K562 (cell line): Measurements from ENCODE around the gene HNMT. TPM values are rescaled to one million over a fixed set of nuclear protein-coding genes. Genes with fewer than 3 reads are reported as not detected.

Experiments
- BRD4 ChIP-seq: fragments of 200-600 bp; sonication (generic); IDR thresholded peaks from 2 replicates; pipeline ENCODE4 v1.6.1; 2017; ENCODE audit warnings: inconsistent platforms
- CHD1 ChIP-seq: fragments of 200-600 bp; sonication (generic); IDR thresholded peaks from one replicate; pipeline ENCODE4 v1.6.1; 2012; ENCODE audit warnings: mild to moderate bottlenecking, moderate library complexity, low read length, inconsistent platforms
- ETV6 ChIP-seq, 3 experiments: fragments of 150-350 bp in 1 of 3; sonication (generic) in 1 of 3; formaldehyde crosslinking in 1 of 3; IDR thresholded peaks; 2 replicates each; pipeline versions ENCODE4 v1.6.1 to v1.8.0; 2014 to 2022; ENCODE audit warnings: borderline replicate concordance in 2 of 3, low read depth in 2 of 3, antibody characterized with exemption in 1 of 3, low read length in 1 of 3, mild to moderate bottlenecking in 1 of 3, missing genetic modification reagents in 1 of 3
- FOS ChIP-seq: IDR thresholded peaks from 3 replicates; pipeline ENCODE4 v1.6.1; 2011; ENCODE audit not compliant: insufficient read length; ENCODE audit errors: extremely low read depth
- JUN ChIP-seq, 2 experiments: sonication (generic) in 1 of 2; formaldehyde crosslinking in 1 of 2; IDR thresholded peaks; 2 replicates each; pipeline versions ENCODE4 v1.6.1 to v1.8.0; 2012 to 2022; ENCODE audit warnings: borderline replicate concordance in 2 of 2, mild to moderate bottlenecking in 2 of 2, improper control_type of control experiment in 1 of 2, low read depth in 1 of 2, low read length in 1 of 2, missing genetic modification reagents in 1 of 2
- NR4A1 ChIP-seq, 2 experiments: fragments of 250-450 bp in 1 of 2; fragments of 450-650 bp in 1 of 2; sonication (Bioruptor Pico) in 1 of 2; IDR thresholded peaks; 2 replicates each; pipeline versions ENCODE4 v1.4.0 to v1.6.1; 2016 to 2020; ENCODE audit warnings: mild to moderate bottlenecking in 2 of 2, missing compliant biosample characterization in 1 of 2, missing genetic modification characterization in 1 of 2, moderate library complexity in 1 of 2
- RHOXF2B ChIP-seq: fragments of 250-450 bp; sonication (Bioruptor Pico); conservative IDR thresholded peaks from 2 replicates; pipeline ENCODE4 v1.5.1; 2021
- SIRT6 ChIP-seq: IDR thresholded peaks from one replicate; pipeline ENCODE4 v1.6.1; 2012; ENCODE audit warnings: low read depth, mild to moderate bottlenecking, control low read depth, inconsistent platforms, low read length, moderate library complexity
- SIX5 ChIP-seq, 2 experiments: IDR thresholded peaks; 2 replicates each; pipeline ENCODE4 v1.6.1; 2011; ENCODE audit warnings: low read length in 2 of 2, borderline replicate concordance in 1 of 2, low read depth in 1 of 2, mild to moderate bottlenecking in 1 of 2, moderate library complexity in 1 of 2; ENCODE audit not compliant: insufficient read depth in 1 of 2
- SMARCE1 ChIP-seq: fragments of 450-650 bp; IDR thresholded peaks from 2 replicates; pipeline ENCODE4 v1.7.1; 2016; ENCODE audit warnings: mild to moderate bottlenecking
- SNAPC5 ChIP-seq: fragments of 250-450 bp; sonication (Bioruptor Pico); IDR thresholded peaks from 2 replicates; pipeline ENCODE4 v1.8.0; 2021; ENCODE audit warnings: moderate library complexity, mild to moderate bottlenecking, inconsistent platforms
- USF1 ChIP-seq: sonication (generic); formaldehyde crosslinking; IDR thresholded peaks from 2 replicates; pipeline ENCODE4 v1.9.0; 2022; ENCODE audit warnings: mild to moderate bottlenecking, missing genetic modification reagents
- ZBTB43 ChIP-seq: sonication (generic); formaldehyde crosslinking; IDR thresholded peaks from 2 replicates; pipeline ENCODE4 v1.8.0; 2023; ENCODE audit warnings: mild to moderate bottlenecking, missing genetic modification reagents
- ZFP1 ChIP-seq: fragments of 450-650 bp; formaldehyde crosslinking; IDR thresholded peaks from 2 replicates; pipeline ENCODE4 v1.4.0; 2020; ENCODE audit warnings: mild to moderate bottlenecking, mixed read lengths
- ZNF134 ChIP-seq: fragments of 250-450 bp; sonication (Bioruptor Pico); conservative IDR thresholded peaks from 2 replicates; pipeline ENCODE4 v1.4.0; 2020
- ZNF224 ChIP-seq: sonication (generic); formaldehyde crosslinking; IDR thresholded peaks from 2 replicates; pipeline ENCODE4 v1.8.0; 2022; ENCODE audit warnings: mild to moderate bottlenecking, missing genetic modification reagents
- ZNF583 ChIP-seq: fragments of 250-450 bp; sonication (Bioruptor Pico); IDR thresholded peaks from 2 replicates; pipeline ENCODE4 v1.4.0; 2020
- ZNF584 ChIP-seq: fragments of 200-800 bp; sonication (Bioruptor generic); IDR thresholded peaks from 2 replicates; pipeline ENCODE4 v1.6.1; 2016; ENCODE audit warnings: low read depth, mild to moderate bottlenecking, missing genetic modification characterization, missing compliant biosample characterization
- ZNF79 ChIP-seq: fragments of 250-450 bp; sonication (Bioruptor Pico); IDR thresholded peaks from 2 replicates; pipeline ENCODE4 v1.4.0; 2020; ENCODE audit warnings: low read depth, mild to moderate bottlenecking, moderate library complexity
- polyA plus RNA-seq, 8 experiments: library from polyadenylated mRNA; depleted of rRNA in 4 of 8; stranded (reverse) in 5 of 8; unstranded in 3 of 8; fragments of >200 nt; fragmentation: Nextera tagmentation in 2 of 8; fragmentation: Illumina TruSeq in 1 of 8; extraction: Ambion mirVana in 2 of 8; extraction: Trizol in 1 of 8; gene quantifications; 2 replicates each; pipeline versions ENCODE4 v1.2.1 to v1.2.3, GENCODE V29; 2011 to 2014; ENCODE audit warnings: inconsistent platforms in 1 of 8, missing spikeins in 1 of 8
- total RNA-seq, 7 experiments: library from RNA; depleted of rRNA in 6 of 7; stranded (reverse); fragments of >200 nt in 6 of 7; fragmentation: Illumina TruSeq in 2 of 7; extraction: Trizol in 2 of 7; gene quantifications; 2 replicates each; pipeline versions ENCODE4 v1.2.1 to v1.2.3, GENCODE V29; 2011 to 2021; ENCODE audit warnings: low replicate concordance in 1 of 7
- TF ChIP-seq, protein P1 (sequence below): fragments of 250-450 bp; sonication (Bioruptor Pico); IDR thresholded peaks from 2 replicates; pipeline ENCODE4 v1.5.0; 2022; ENCODE audit warnings: mild to moderate bottlenecking
- TF ChIP-seq, protein P2 (sequence below): fragments of 450-650 bp; formaldehyde crosslinking; IDR thresholded peaks from 2 replicates; pipeline ENCODE4 v1.4.0; 2020; ENCODE audit warnings: mild to moderate bottlenecking
- TF ChIP-seq, protein P3 (sequence below): fragments of 450-650 bp; formaldehyde crosslinking; IDR thresholded peaks from 2 replicates; pipeline ENCODE4 v1.4.0; 2022; ENCODE audit warnings: missing genetic modification characterization

The HNMT gene
- total and polyA plus RNA-seq, 9 of the 15 experiments (the other 6 are each of a cell fraction or from before 2014, with no cell fraction given) = 3.1 to 10.9 (median 5.3) TPM

DNA sequence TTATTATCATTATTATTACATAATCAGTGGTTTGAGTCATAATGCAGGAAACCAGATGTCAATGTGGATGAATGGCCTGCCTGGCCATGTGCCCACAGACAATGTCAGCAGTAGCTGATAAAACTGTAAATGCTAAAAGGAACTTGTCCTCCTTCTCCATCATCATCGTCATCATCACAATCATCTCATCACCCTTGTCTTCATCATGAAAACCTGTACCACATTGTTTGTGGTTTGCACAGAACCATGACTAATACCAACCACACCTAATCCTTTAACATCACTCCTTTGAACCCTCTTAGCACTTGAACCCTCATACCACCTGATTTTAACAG is 96.0 kb downstream of the HNMT start (continued):
- TF ChIP-seq ZNF584 (CRISPR knock-in tag) (no peak), BRD4 (no peak), SIX5 (IDR thresholded peaks at IDR 0.05; ENCODE audit: borderline replicate concordance in 1 of 2, insufficient read depth in 1 of 2, low read depth in 1 of 2, low read length in 2 of 2) (no peak), USF1 (no peak), ZNF224 (no peak), ZNF79 (CRISPR knock-in tag) (no peak), ETV6 (IDR thresholded peaks at IDR 0.05; ENCODE audit: borderline replicate concordance in 1 of 2, low read depth in 2 of 2, low read length in 1 of 2) (no peak; a peak in 1 of 4 replicates), ETV6 (CRISPR knock-in tag; IDR thresholded peaks at IDR 0.05; ENCODE audit: borderline replicate concordance) (no peak), JUN (IDR thresholded peaks at IDR 0.05; ENCODE audit: borderline replicate concordance, low read depth, low read length) (peak; percentile 60; the same call in 1 of the 2 replicates), JUN (CRISPR knock-in tag; IDR thresholded peaks at IDR 0.05; ENCODE audit: borderline replicate concordance) (no peak), ZFP1 (CRISPR knock-in tag) (no peak), NR4A1 (CRISPR knock-in tag; IDR thresholded peaks at IDR 0.05) (no peak), NR4A1 (tag; IDR thresholded peaks at IDR 0.05) (no peak), SIRT6 (no peak), ZNF134 (CRISPR knock-in tag) (no peak), SMARCE1 (peak; percentile 94), ZNF583 (CRISPR knock-in tag) (no peak), FOS (peak; percentile 13), CHD1 (no peak), SNAPC5 (CRISPR knock-in tag) (no peak), RHOXF2B (no peak), ZBTB43 (no peak)
- TF ChIP-seq, protein P1, sequence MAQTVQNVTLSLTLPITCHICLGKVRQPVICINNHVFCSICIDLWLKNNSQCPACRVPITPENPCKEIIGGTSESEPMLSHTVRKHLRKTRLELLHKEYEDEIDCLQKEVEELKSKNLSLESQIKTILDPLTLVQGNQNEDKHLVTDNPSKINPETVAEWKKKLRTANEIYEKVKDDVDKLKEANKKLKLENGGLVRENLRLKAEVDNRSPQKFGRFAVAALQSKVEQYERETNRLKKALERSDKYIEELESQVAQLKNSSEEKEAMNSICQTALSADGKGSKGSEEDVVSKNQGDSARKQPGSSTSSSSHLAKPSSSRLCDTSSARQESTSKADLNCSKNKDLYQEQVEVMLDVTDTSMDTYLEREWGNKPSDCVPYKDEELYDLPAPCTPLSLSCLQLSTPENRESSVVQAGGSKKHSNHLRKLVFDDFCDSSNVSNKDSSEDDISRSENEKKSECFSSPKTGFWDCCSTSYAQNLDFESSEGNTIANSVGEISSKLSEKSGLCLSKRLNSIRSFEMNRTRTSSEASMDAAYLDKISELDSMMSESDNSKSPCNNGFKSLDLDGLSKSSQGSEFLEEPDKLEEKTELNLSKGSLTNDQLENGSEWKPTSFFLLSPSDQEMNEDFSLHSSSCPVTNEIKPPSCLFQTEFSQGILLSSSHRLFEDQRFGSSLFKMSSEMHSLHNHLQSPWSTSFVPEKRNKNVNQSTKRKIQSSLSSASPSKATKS (CRISPR knock-in tag) = no peak
- TF ChIP-seq, protein P2, sequence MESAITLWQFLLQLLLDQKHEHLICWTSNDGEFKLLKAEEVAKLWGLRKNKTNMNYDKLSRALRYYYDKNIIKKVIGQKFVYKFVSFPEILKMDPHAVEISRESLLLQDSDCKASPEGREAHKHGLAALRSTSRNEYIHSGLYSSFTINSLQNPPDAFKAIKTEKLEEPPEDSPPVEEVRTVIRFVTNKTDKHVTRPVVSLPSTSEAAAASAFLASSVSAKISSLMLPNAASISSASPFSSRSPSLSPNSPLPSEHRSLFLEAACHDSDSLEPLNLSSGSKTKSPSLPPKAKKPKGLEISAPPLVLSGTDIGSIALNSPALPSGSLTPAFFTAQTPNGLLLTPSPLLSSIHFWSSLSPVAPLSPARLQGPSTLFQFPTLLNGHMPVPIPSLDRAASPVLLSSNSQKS (CRISPR knock-in tag) = no peak
- TF ChIP-seq, protein P3, sequence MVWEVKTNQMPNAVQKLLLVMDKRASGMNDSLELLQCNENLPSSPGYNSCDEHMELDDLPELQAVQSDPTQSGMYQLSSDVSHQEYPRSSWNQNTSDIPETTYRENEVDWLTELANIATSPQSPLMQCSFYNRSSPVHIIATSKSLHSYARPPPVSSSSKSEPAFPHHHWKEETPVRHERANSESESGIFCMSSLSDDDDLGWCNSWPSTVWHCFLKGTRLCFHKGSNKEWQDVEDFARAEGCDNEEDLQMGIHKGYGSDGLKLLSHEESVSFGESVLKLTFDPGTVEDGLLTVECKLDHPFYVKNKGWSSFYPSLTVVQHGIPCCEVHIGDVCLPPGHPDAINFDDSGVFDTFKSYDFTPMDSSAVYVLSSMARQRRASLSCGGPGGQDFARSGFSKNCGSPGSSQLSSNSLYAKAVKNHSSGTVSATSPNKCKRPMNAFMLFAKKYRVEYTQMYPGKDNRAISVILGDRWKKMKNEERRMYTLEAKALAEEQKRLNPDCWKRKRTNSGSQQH (CRISPR knock-in tag) = no peak
